Germinal center (tissue), 1 donor: ENCODE data around the gene AP1G1.
"Not testable (repeated sequence)": the region's sequence is repeated elsewhere in the genome, so short reads cannot be mapped to it uniquely, and the experiment has no call there.

ENCODE experiments used
- DNase-seq: peaks from one replicate; pipeline ENCODE4 v3.0.0; 2012; ENCODE audit warnings: mixed read lengths, low spot score

AP1G1 gene

DNA sequence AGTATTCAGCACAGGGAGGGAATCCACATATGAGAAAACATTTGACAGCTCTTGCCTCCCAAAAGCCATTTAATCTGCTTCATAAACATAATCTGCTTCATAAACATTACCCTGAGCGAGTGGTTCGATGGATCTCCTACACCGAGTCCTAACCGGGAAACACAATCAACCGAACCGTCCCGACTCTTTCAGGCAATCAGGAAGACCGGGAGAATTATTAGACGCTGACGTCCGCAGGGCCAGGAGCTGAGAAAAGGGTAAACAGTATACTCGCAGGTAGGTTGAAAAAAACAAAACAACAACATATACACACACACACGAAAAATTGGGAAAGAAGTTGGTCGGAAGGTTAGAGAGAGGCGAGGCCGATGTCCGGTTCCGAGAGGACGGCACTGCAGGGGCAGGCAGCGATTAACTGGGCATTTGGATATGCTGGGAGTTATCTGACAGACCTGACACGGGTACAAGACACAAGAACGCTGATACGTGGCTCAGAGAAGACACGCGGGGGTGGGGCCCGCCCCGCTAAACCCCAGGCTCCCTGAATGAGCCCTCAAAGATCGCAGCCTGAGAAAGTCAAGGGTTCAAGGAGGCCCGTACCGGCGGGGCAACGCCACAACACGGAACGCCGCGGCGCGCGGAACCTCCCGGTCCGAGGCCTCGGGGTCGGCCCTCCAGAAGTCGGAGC, 585 bp downstream of the AP1G1 start:
- DNase-seq, result no peak

DNA sequence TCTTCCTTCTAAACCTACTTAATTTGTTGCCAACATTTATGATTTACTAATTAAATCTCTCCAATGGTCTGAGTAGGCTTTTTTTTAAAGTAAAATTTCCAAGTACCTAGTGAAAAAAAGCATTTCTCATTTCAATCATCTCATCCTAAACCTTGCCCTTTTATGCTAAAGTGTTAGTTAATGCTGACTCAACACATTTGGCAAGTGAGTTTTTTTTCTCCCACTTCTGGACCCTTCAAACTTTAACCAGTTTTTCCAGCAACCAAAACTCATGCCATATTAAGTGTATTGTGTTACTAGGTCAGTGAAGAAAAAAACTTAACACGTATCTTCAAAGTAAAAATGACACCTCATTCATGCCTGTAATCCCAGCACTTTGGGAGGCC, 5.3 kb downstream of the AP1G1 start:
- no peak for DNase-seq

GRCh38 chr16:71796501-71797097, 12.0 kb downstream of the AP1G1 start:
- DNase-seq, result no peak

DNA sequence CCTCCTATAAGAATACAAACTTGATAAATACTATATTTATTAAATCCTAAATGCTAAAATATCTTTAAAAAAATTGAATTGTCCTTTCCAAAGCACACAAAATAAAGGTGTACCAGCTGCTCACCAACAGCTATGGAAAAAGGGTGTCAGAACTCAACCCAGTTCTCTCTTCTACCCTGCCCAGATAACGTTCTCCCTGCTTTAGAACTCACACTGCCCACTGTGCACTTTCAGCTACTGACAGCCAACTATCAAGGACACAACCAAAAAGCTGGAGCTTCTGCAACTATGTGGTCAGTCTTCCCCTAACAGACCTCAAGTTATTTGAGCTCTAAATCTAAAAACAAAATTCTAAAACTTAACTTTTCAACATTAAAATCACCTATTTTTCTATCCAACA, 13.7 kb downstream of the AP1G1 start:
- no peak for DNase-seq

DNA sequence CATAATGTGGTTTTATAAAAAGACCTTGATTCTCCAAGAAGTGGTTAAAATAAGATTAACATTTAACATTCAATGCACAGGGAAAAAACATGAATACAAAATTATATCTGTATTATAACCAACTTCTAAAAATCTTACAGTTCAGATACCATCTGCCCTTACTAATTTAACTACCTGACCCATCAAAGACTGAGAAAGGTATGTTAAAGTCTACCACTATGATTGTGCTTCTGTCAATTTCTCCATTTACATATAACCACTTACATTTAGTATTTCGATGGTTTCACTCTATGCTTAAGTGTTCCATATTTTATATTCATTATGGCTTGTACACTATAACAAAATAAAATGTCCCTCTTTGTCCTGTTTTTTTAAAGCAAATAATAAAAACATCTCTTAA, 14.6 kb downstream of the AP1G1 start:
- no peak for DNase-seq

- DNase-seq, result no peak
These were observed 16.5 kb downstream of the AP1G1 start for GRCh38 chr16:71792176-71792575.

DNA sequence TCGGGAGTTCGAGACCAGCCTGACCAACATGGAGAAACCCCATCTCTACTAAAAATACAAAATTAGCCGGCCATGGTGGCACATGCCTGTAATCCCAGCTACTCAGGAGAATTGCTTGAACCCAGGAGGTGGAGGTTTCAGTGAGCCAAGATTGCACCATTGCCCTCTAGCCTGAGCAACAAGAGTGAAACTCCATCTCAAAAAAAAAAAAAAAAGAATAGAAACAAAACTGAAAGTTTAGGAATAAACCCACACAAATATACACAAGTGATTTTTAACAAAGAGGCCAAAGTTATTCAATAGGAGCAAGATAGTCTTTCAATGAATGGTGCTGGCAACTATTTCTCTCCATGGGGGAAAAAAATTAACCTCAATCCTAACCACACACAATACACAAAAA, 18.3 kb downstream of the AP1G1 start:
- DNase-seq, result not testable (repeated sequence)

- DNase-seq, result no peak
These were observed 19.5 kb downstream of the AP1G1 start for GRCh38 chr16:71789136-71789535.

DNA sequence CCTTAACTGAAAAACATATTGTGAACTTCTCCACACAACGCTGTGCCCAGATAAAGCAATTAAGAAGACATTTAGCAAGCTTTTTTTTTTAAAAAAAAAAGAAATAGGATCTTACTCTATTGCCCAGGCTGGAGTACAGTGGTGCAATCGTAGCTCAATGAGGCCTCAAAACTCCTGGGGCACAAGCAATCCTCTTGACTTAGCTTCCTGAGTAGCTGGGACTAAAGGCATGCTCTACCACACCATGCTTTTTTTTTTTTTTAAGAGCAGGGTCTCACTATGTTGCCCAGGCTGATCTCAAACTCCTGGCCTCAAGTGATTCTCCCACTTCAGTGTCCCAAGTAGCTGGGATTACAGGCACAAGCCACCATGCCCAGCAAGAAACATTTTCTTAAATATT, 20.1 kb downstream of the AP1G1 start:
- no peak for DNase-seq

DNA sequence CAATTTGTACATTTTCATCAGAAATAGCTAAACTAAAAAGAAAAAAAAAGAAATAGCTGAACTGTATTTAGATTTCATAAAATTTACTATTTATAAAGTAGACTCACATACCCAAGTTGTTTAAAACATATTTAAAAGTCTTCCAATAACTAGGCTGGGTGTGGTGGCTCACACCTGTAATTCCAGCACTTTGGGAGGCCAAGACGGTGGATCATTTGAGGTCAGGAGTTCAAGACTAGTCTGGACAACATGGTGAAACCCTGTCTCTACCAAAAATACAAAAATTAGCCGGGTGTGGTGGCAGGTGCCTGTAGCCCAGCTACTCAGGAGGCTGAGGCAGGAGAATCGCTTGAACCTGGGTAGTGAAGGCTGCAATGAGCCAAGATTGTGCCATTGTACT, 23.5 kb downstream of the AP1G1 start:
- DNase-seq, result not testable (repeated sequence)

DNA sequence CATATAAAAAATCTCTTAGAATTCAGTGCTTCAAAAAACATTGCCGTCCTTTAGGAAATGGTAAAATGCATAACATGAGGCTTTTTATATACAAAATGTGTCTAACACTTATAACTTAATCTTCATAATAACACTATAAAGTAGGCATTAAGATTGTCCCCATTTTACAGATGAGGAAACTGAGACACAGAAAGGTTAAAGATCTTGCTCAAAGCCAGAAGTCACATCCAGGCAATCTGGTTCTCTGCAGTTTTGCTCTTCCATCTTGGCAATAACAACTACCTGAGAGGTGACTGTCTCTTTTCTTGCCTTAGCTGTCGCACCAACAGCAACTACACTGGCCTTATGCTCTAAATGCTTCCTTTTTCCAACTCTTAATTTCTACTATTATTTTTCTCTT, 24.5 kb downstream of the AP1G1 start:
- DNase-seq, result no peak

DNA sequence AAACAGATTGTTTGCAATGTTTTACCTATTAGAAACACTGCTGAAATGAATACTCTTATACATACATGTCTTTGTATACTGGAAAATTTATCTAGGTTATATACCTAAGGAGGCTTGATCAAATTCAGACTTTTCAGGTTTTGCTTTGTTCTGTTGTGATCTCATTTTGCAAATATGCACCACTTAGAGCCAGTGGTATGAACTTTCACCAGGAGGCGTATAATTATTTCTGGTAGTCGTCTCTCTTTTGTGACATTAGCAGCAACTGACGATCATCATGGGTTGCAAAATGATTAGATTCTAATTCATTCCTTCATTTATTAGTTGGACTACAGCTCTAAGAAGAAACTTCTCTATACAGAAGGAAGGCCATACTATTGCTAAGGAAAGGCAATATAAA, 26.9 kb downstream of the AP1G1 start:
- DNase-seq, result no peak

GRCh38 chr16:71780521-71781089, 28.0 kb downstream of the AP1G1 start:
- no peak for DNase-seq

- DNase-seq, result no peak
These were observed 29.9 kb downstream of the AP1G1 start for GRCh38 chr16:71778780-71779179.

- DNase-seq, result no peak
These were observed 31.3 kb downstream of the AP1G1 start for GRCh38 chr16:71777329-71777728.

DNA sequence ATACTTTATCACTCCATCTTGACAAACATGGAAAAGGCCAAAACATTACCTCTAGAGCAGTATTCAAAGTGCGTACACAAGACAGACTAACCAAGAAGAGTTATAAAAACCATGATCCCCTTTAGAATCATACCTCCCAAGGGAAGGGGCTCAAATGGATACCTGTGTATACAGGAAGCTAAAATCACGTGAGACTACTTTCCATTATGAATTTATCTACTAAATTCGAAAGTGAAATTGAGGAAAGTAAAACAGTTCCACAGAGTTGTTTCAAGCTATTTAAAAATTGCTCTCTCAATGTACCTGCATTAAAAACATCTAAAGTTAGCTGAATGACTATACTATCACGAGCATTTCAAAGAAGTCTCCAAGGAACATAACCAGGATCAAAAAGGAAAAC, 32.7 kb downstream of the AP1G1 start:
- peak; percentile 40 for DNase-seq

DNA sequence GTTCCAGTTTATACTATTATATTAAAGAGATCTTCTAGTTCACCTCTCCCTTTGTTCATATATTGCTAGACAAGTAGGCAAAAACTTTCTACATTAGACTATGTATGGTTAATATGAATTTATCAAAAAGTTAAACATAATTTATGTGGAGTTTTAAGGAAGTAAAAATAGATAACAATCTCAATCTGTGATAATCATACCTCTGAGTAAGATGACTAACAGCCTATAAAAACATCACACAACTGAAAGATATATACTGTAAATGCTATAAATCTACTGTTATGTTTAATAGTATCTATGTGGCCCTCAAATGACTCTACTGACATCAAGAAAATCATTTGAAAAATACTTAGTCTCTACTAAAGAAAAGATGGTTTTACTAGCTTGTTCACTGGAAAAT, 37.1 kb downstream of the AP1G1 start:
- no peak for DNase-seq

GRCh38 chr16:71769222-71769621, 39.4 kb downstream of the AP1G1 start:
- no peak for DNase-seq

- DNase-seq, result no peak
These were observed 41.4 kb downstream of the AP1G1 start for GRCh38 chr16:71767060-71767900.

DNA sequence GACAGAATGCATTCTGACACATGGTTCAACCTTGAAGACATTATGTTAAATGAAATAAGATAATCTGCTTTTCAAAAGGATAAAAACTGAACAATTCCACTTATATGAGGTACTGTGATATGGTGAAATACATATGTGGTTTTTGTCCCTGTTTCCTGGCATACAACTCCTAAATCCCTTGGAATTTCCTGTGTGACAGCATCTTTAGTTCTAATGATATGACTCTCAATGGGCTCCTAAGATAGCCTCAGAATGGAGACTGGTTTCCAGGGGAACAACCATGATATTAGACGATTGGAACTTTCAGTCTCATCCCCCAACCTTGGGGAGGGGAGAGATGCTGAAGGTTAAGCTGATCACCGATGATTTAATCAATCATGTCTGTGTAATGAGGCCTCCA, 46.4 kb downstream of the AP1G1 start:
- DNase-seq, result no peak

- no peak for DNase-seq
These were observed 47.5 kb downstream of the AP1G1 start for GRCh38 chr16:71761097-71761496.

GRCh38 chr16:71758293-71758760, 50.3 kb downstream of the AP1G1 start:
- no peak for DNase-seq

- no peak for DNase-seq
These were observed 54.0 kb downstream of the AP1G1 start for GRCh38 chr16:71754652-71755051.
